Esophagus squamous epithelium (tissue), 4 donors: ENCODE measurements around the gene GPAT2.
"Not testable (repeated sequence)": the region's sequence is repeated elsewhere in the genome, so short reads cannot be mapped to it uniquely, and the experiment has no call there.

Experiments
- CTCF ChIP-seq, 6 experiments: fragments of 450-650 bp in 4 of 6; fragments of 200-600 bp in 2 of 6; sonication (generic) in 2 of 6; IDR thresholded peaks; one replicate each; pipeline ENCODE4 v1.5.1; 2016 to 2019; ENCODE audit warnings: antibody characterized with exemption in 6 of 6, mild to moderate bottlenecking in 4 of 6, moderate library complexity in 4 of 6
- POLR2A ChIP-seq, 4 donors: fragments of 450-650 bp; IDR thresholded peaks; one replicate each; pipeline ENCODE4 v1.6.1; 2017; ENCODE audit warnings: antibody characterized with exemption in 4 of 4, mild to moderate bottlenecking in 4 of 4, moderate library complexity in 3 of 4

DNA sequence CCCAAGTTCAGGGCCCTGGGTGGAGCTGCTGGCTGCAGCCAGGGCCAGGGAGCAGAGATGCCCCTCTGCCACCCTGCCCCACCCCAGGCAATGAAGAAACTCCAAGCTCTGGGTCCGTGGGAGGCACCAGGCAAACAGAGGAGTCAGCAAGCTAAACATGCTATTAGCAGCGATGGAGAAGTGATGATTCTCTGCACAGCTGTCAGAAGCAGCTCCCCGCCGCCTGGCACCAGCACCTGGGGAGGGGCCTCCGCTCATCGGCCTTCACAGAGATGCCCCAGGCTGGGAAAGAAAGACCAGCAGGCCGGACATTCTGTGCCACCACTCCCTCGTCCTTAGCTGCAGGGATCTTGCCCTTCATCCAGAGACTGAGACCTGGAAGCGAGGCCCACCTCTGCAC lies 27.2 kb upstream of the GPAT2 start:
- not testable (repeated sequence) for TF ChIP-seq CTCF, POLR2A (IDR thresholded peaks at IDR 0.05)
